ENCODE data around the gene PCDHGA7. TPM values are rescaled to one million over a fixed set of nuclear protein-coding genes. Genes with fewer than 3 reads are reported as not detected.
"Not testable (repeated sequence)": the region's sequence is repeated elsewhere in the genome, so short reads cannot be mapped to it uniquely, and the experiment has no call there.

PCDHGA7 gene
- polyA plus RNA-seq, 1 of the 3 experiments (the other 2 are of a cell fraction) = 7.8 TPM

- H3K4me1 ChIP-seq (ENCODE audit: control insufficient read depth in 1 of 2, insufficient read depth in 2 of 2, low read depth in 1 of 2, low read length in 1 of 2) = no peaks in the 10 kb centered on the region
- H2AFZ ChIP-seq (ENCODE audit: low read depth) = no peak overlapping the region
- no peak for DNase-seq
- no peaks in the 10 kb centered on the region for H3K9me3 ChIP-seq
- no peaks in the 10 kb centered on the region for H4K20me1 ChIP-seq (ENCODE audit: insufficient read depth)
- ChIA-PET POLR2A (no interaction called here), CTCF (no interaction called here)
- H3K36me3 ChIP-seq (replicated peaks in 1 of 2; ENCODE audit: control insufficient read depth in 1 of 2, insufficient read depth in 2 of 2, low read length in 1 of 2) = no peaks in the 10 kb centered on the region
- no peak overlapping the region for H3K4me2 ChIP-seq
- no peak overlapping the region for H3K9ac ChIP-seq
- H3K27ac ChIP-seq (ENCODE audit: low read depth in 2 of 2, low read length in 1 of 2) = no peak overlapping the region
- H3F3A ChIP-seq (replicated peaks; ENCODE audit: insufficient read depth) = no peaks in the 10 kb centered on the region
- H3K79me2 ChIP-seq (ENCODE audit: insufficient read depth) = no peaks in the 10 kb centered on the region
- H3K4me3 ChIP-seq (ENCODE audit: low read depth in 2 of 2, low read length in 1 of 2) = no peak overlapping the region
- no peaks in the 10 kb centered on the region for H3K27me3 ChIP-seq (ENCODE audit: insufficient read depth)
- no peak for TF ChIP-seq EP300 (IDR thresholded peaks at IDR 0.05; ENCODE audit: borderline replicate concordance in 1 of 2, low read depth in 1 of 2, low read length in 1 of 2)
- no peak for TF ChIP-seq SIN3A (IDR thresholded peaks at IDR 0.05; ENCODE audit: borderline replicate concordance, low read depth, low read length)
- TF ChIP-seq ELF1 (IDR thresholded peaks at IDR 0.05) = no peak
- no peak for TF ChIP-seq JUND (IDR thresholded peaks at IDR 0.05)
- TF ChIP-seq CHD2 (IDR thresholded peaks at IDR 0.05; ENCODE audit: low read length, partially characterized antibody) = no peak
- TF ChIP-seq NRF1 (IDR thresholded peaks at IDR 0.05; ENCODE audit: low read depth, low read length) = no peak
- TF ChIP-seq SMC3 (IDR thresholded peaks at IDR 0.05; ENCODE audit: low read depth, low read length) = no peak
- no peak for TF ChIP-seq RFX5 (IDR thresholded peaks at IDR 0.05; ENCODE audit: low read length)
- no peak for TF ChIP-seq MEF2A (IDR thresholded peaks at IDR 0.05; ENCODE audit: borderline replicate concordance, low read depth)
- no peak for TF ChIP-seq RXRA (IDR thresholded peaks at IDR 0.05; ENCODE audit: borderline replicate concordance, low read depth)
- 81% methylated on average over 19 of the region's 20 CpGs for WGBS (ENCODE audit: low lambda C conversion rate)
- no peaks in the 10 kb centered on the region for H3K9me2 ChIP-seq
Measured at GRCh38 chr5:141345327-141345726, 37.2 kb upstream of the PCDHGA7 start.

DNA sequence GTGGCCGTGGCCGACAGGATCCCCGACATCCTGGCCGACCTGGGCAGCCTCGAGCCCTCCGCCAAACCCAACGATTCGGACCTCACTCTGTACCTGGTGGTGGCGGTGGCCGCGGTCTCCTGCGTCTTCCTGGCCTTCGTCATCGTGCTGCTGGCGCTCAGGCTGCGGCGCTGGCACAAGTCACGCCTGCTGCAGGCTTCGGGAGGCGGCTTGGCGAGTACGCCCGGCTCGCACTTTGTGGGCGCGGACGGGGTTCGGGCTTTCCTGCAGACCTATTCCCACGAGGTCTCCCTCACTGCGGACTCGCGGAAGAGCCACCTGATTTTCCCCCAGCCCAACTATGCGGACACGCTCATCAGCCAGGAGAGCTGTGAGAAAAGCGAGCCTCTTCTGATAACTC is 36.5 kb upstream of the PCDHGA7 start:
- H2AFZ ChIP-seq (ENCODE audit: low read depth); H3K27ac ChIP-seq (ENCODE audit: low read depth in 2 of 2, low read length in 1 of 2); H3K9me3 ChIP-seq; DNase-seq; H3K36me3 ChIP-seq (replicated peaks in 1 of 2; ENCODE audit: control insufficient read depth in 1 of 2, insufficient read depth in 2 of 2, low read length in 1 of 2); H3K4me3 ChIP-seq (ENCODE audit: low read depth in 2 of 2, low read length in 1 of 2); H3K4me2 ChIP-seq; H3F3A ChIP-seq (replicated peaks; ENCODE audit: insufficient read depth); H3K79me2 ChIP-seq (ENCODE audit: insufficient read depth); H3K9me2 ChIP-seq; POLR2A ChIA-PET; H4K20me1 ChIP-seq (ENCODE audit: insufficient read depth); H3K9ac ChIP-seq; H3K27me3 ChIP-seq (ENCODE audit: insufficient read depth); H3K4me1 ChIP-seq (ENCODE audit: control insufficient read depth in 1 of 2, insufficient read depth in 2 of 2, low read depth in 1 of 2, low read length in 1 of 2): not testable (repeated sequence)
- 76% methylated on average over 9 of the region's 35 CpGs for WGBS (ENCODE audit: low lambda C conversion rate)
- CTCF ChIA-PET = interaction anchor here (1.6 kb wide), 1 partner anchor 212 kb away, joined by 3 read pairs; no protein-coding TSS in a partner anchor

- ChIA-PET POLR2A (no interaction called here), CTCF (interaction anchor here (0.5 to 2.7 kb wide), 9 partner anchors 14 to 217 kb away, joined by 3 to 13 read pairs (median 3); partner anchors contain the start of genes PCDHB9 and PCDHGB7)
- Histone ChIP-seq H3K9ac (no peak within 1 kb of the TSS), H4K20me1 (ENCODE audit: insufficient read depth) (no peaks in the 10 kb centered on the region), H3K4me3 (ENCODE audit: low read depth in 2 of 2, low read length in 1 of 2) (peak within 1 kb of the TSS in 1 of 2 experiments; percentile 6; a peak in 1 of 4 replicates), H3K79me2 (ENCODE audit: insufficient read depth) (no peaks in the 10 kb centered on the region), H3K36me3 (replicated peaks in 1 of 2; ENCODE audit: control insufficient read depth in 1 of 2, insufficient read depth in 2 of 2, low read length in 1 of 2) (no peaks in the 10 kb centered on the region), H3K27me3 (ENCODE audit: insufficient read depth) (no peaks in the 10 kb centered on the region), H3K4me1 (ENCODE audit: control insufficient read depth in 1 of 2, insufficient read depth in 2 of 2, low read depth in 1 of 2, low read length in 1 of 2) (no peaks in the 10 kb centered on the region), H3K4me2 (no peak within 1 kb of the TSS), H3K9me3 (no peaks in the 10 kb centered on the region; the same call in 1 of the 2 replicates), H2AFZ (ENCODE audit: low read depth) (0 out of 2 replicates have a peak within 1 kb of the TSS, but pooled peaks have one; percentile 32), H3K9me2 (no peaks in the 10 kb centered on the region), H3F3A (replicated peaks; ENCODE audit: insufficient read depth) (no peaks in the 10 kb centered on the region), H3K27ac (ENCODE audit: low read depth in 2 of 2, low read length in 1 of 2) (no peak within 1 kb of the TSS)
- WGBS (ENCODE audit: low lambda C conversion rate) = 60% methylated on average over 29 of the region's 29 CpGs
- peak; percentile 63 for DNase-seq
- TF ChIP-seq TAF1 (IDR thresholded peaks at IDR 0.05; ENCODE audit: borderline replicate concordance, low read depth, low read length) = no peak
- TF ChIP-seq RAD21 (IDR thresholded peaks at IDR 0.05; ENCODE audit: low read length) = peak; percentile 44
- TF ChIP-seq CTCF (IDR thresholded peaks at IDR 0.05) = peak; percentile 39
Measured at GRCh38 chr5:141349917-141350619, 32.5 kb upstream of the PCDHGA7 start, which contains the start of gene PCDHGB1. TSS of gene PCDHGB1 (plus strand) at chr5:141350099. CDS start at chr5:141350261, 162 bp downstream.

Measured in SK-N-SH (cell line).